Thymus (tissue), 11 donors: Measurements from ENCODE around the gene DLGAP3. TPM values are rescaled to one million over a fixed set of nuclear protein-coding genes. Genes with fewer than 3 reads are reported as not detected.

Experiments
- DNase-seq, 9 donors: peaks; one replicate each; pipeline ENCODE4 v3.0.0-alpha.2; 2013; ENCODE audit warnings: low spot score in 9 of 9, low read depth in 6 of 9, missing footprints in 1 of 9
- H3K27ac ChIP-seq, 2 donors: one replicate each; pipeline ENCODE4 v1.5.1; 2013; ENCODE audit warnings: control low read depth in 1 of 2, low read depth in 1 of 2, low read length in 1 of 2, mild to moderate bottlenecking in 1 of 2, moderate library complexity in 1 of 2
- H3K27me3 ChIP-seq, 2 donors: one replicate each; pipeline ENCODE4 v1.5.1; 2013; ENCODE audit warnings: low read length in 1 of 2; ENCODE audit not compliant: control insufficient read depth in 2 of 2, insufficient read depth in 1 of 2
- H3K36me3 ChIP-seq, 2 donors: one replicate each; pipeline ENCODE4 v1.5.1; 2013; ENCODE audit warnings: low read length in 1 of 2, mild to moderate bottlenecking in 1 of 2, moderate library complexity in 1 of 2; ENCODE audit not compliant: control insufficient read depth in 2 of 2, insufficient read depth in 2 of 2
- H3K4me1 ChIP-seq, 2 donors: one replicate each; pipeline ENCODE4 v1.5.1; 2013; ENCODE audit warnings: low read length in 2 of 2; ENCODE audit not compliant: control insufficient read depth in 2 of 2, insufficient read depth in 2 of 2
- H3K4me3 ChIP-seq, 2 donors: one replicate each; pipeline ENCODE4 v1.5.1; 2013; ENCODE audit warnings: low read length in 2 of 2, control low read depth in 1 of 2, mild to moderate bottlenecking in 1 of 2
- H3K9me3 ChIP-seq, 2 donors: one replicate each; pipeline ENCODE4 v1.5.1; 2013; ENCODE audit warnings: low read length in 1 of 2, mild to moderate bottlenecking in 1 of 2; ENCODE audit not compliant: control insufficient read depth in 2 of 2, insufficient read depth in 1 of 2
- WGBS: extraction: QIAGEN DNeasy Blood & Tissue Kit; methylation state at CpG from one replicate; pipeline ENCODE4 v1.1.7; 2013; 5-methylcytosine and 5-hydroxymethylcytosine counted together
- polyA plus RNA-seq: library from polyadenylated mRNA; stranded (reverse); fragments of 200-250 nt; gene quantifications from one replicate; pipeline ENCODE4 v1.2.3, GENCODE V29; 2013
- total RNA-seq: library from RNA; stranded (reverse); fragments of 120-200 nt; gene quantifications from one replicate; pipeline ENCODE4 v1.2.4, GENCODE V29; 2013
- donor health status: healthy.

Gene DLGAP3
- total and polyA plus RNA-seq, 2 donors, result 0.23 to 0.24 TPM

DNA sequence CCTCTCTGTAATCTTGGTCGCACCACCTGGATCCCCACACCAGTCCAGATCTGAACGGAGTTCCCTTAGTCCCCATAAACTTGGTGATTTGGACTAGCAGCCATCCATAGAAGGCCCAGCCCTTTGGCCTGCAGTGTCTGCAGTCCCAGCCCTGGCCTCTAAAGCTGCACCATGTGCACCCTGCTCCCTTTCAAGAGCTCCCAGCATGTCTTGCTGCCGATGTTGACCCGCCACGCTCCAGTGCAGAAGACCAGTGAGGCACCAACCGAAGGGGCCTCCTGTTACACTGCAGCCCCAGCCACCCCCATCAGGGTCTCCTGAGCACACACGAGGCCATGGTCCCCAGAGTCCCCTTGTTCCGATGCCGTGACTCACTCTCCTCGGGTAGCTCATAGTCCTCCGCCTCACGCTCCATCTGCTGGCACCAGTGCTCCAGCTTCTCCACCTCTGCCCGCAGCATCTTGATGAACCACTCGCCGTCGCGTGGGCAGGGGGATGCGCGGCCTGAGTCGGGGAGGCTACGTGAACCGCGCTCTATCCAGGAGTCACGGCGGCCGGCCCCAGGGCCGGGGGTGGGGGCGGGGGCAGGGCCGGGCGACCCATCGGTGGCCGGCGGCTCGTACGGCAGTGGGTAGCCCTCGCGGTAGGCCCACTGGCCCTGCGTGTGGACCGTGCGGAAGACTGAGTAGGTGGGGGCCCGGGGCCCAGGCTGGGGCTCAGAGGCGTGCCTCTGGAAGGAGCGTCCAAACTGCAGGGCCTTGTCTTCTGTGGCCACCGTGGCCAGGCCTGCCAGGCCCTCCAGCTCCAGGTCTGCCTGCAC is 61.0 kb downstream of the DLGAP3 start:
- no peak overlapping the region for H3K4me3 ChIP-seq
- H3K27me3 ChIP-seq, result peaks cover 8 to 42% of the 10 kb centered on the region in 2 donors
- H3K36me3 ChIP-seq, result no peaks in the 10 kb centered on the region
- DNase-seq, result no peak
- H3K27ac ChIP-seq, result no peak overlapping the region
- H3K9me3 ChIP-seq, result no peaks in the 10 kb centered on the region
- peaks cover 61 to 67% of the 10 kb centered on the region in 2 donors for H3K4me1 ChIP-seq
- 97% methylated on average over 44 of the region's 44 CpGs for WGBS

DNA sequence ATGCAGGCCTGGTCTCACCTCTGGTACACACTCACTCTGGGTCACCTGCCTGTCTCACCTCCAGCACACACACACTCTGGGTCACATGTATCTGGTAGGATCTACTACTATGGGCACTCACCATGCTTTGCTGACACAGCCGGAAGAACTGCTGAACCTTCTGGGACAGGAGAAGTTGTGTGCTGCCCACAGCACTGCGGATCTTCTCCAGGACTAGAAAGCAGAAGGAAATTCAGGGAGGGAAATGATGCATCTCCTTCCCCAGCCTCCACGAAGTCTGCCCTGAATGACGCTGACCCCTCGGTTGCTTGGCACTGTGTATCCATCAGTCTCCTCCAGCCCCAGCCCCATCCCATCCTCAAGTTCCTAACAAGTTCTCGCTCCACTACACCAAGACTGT is 62.0 kb downstream of the DLGAP3 start:
- H3K27ac ChIP-seq, result no peak overlapping the region
- WGBS, result 55% methylated on average over 6 of the region's 6 CpGs
- H3K4me1 ChIP-seq, result peaks cover 62 to 67% of the 10 kb centered on the region in 2 donors
- no peaks in the 10 kb centered on the region for H3K36me3 ChIP-seq
- H3K9me3 ChIP-seq, result no peaks in the 10 kb centered on the region
- H3K27me3 ChIP-seq, result peaks cover 10 to 45% of the 10 kb centered on the region in 2 donors
- DNase-seq, result no peak
- H3K4me3 ChIP-seq, result no peak overlapping the region

GRCh38 chr1:34866762-34867109 is 62.7 kb downstream of the DLGAP3 start:
- Histone ChIP-seq H3K27me3 (peaks cover 10 to 45% of the 10 kb centered on the region in 2 donors), H3K4me3 (peak overlapping the region; percentile 64 to 69), H3K4me1 (peaks cover 55 to 60% of the 10 kb centered on the region in 2 donors), H3K9me3 (no peaks in the 10 kb centered on the region), H3K27ac (peak overlapping the region in 1 of 2 donors; percentile 56), H3K36me3 (no peaks in the 10 kb centered on the region)
- no peak for DNase-seq
- WGBS, result 37% methylated on average over 9 of the region's 9 CpGs

- H3K9me3 ChIP-seq, result no peaks in the 10 kb centered on the region
- H3K36me3 ChIP-seq, result no peaks in the 10 kb centered on the region
- DNase-seq, result peak; percentile 70 to 93 (median 85)
- peaks cover 10 to 45% of the 10 kb centered on the region in 2 donors for H3K27me3 ChIP-seq
- WGBS, result 2% methylated on average over 81 of the region's 81 CpGs
- peak overlapping the region; percentile 64 to 69 for H3K4me3 ChIP-seq
- H3K27ac ChIP-seq, result peak overlapping the region in 1 of 2 donors; percentile 81
- H3K4me1 ChIP-seq, result peaks cover 50 to 55% of the 10 kb centered on the region in 2 donors
Observed at GRCh38 chr1:34865981-34866761, 63.3 kb downstream of the DLGAP3 start.

DNA sequence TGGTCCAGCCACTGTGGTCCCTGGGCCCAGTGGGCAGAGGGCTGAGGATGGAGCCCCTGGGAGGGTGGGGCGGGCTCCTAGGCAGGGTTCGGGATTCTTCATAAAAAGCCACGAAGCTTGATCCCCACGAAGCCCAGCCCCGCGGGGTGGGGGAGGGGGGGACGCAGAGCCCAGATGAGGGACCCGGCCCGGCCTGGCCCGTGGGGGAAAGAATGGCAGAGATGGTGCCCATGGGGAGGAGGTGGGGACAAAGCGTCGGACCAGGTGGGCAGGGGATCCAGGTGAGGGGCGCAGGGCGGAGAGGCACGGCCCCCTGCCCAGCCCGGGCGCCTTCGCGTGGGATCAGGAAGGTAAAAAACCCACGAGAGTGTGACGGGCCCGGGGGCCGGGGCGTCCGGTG is 63.9 kb downstream of the DLGAP3 start:
- H3K9me3 ChIP-seq, result no peaks in the 10 kb centered on the region
- 20% methylated on average over 25 of the region's 25 CpGs for WGBS
- no peak for DNase-seq

GRCh38 chr1:34864759-34865158 is 64.7 kb downstream of the DLGAP3 start:
- H3K36me3 ChIP-seq, result no peaks in the 10 kb centered on the region
- no peak overlapping the region for H3K27ac ChIP-seq
- WGBS, result 96% methylated on average over 8 of the region's 8 CpGs
- no peak for DNase-seq
- peaks cover 10 to 45% of the 10 kb centered on the region in 2 donors for H3K27me3 ChIP-seq
- no peaks in the 10 kb centered on the region for H3K9me3 ChIP-seq
- no peak overlapping the region for H3K4me3 ChIP-seq
- H3K4me1 ChIP-seq, result peaks cover 44 to 45% of the 10 kb centered on the region in 2 donors

More for the DNA sequence above, 63.9 kb downstream of the DLGAP3 start:
- H3K4me1 ChIP-seq, result peaks cover 47 to 49% of the 10 kb centered on the region in 2 donors
- H3K27me3 ChIP-seq, result peaks cover 10 to 45% of the 10 kb centered on the region in 2 donors
- H3K27ac ChIP-seq, result peak overlapping the region in 1 of 2 donors; percentile 81
- no peaks in the 10 kb centered on the region for H3K36me3 ChIP-seq
- H3K4me3 ChIP-seq, result peak overlapping the region in 1 of 2 donors; percentile 69

DNA sequence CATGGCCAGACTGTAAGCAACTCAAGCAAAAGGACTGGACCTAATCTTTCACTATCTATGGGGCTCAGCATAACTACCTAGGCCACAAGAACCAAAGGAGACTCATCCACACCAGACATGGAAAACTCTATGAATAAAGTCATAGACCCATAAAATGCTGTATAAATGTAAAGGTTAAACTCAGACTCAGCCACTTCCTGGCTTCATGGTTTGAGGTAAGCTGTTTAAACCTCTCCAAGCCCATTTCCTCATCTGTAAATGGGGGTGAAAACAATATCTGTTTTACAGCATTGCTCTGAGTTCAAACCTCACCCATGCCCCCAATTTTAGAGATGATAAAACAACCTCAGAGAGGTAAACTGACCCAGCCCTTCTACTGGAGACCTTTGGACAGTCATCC is 65.9 kb downstream of the DLGAP3 start:
- Histone ChIP-seq H3K36me3 (no peaks in the 10 kb centered on the region), H3K27me3 (peaks cover 10 to 45% of the 10 kb centered on the region in 2 donors), H3K4me3 (no peak overlapping the region), H3K9me3 (no peaks in the 10 kb centered on the region), H3K27ac (peak overlapping the region in 1 of 2 donors; percentile 55), H3K4me1 (peaks cover 38 to 42% of the 10 kb centered on the region in 2 donors)
- DNase-seq, result peak in 1 of 9 donors; percentile 63

- peak; percentile 65 to 90 (median 75) for DNase-seq
- peaks cover 12 to 16% of the 10 kb centered on the region in 2 donors for H3K36me3 ChIP-seq
- H3K4me3 ChIP-seq, result peak within 1 kb of the TSS; percentile 66 to 90
- H3K4me1 ChIP-seq, result peaks cover 22 to 23% of the 10 kb centered on the region in 2 donors
- H3K9me3 ChIP-seq, result no peaks in the 10 kb centered on the region
- WGBS, result 2% methylated on average over 47 of the region's 47 CpGs
- H3K27me3 ChIP-seq, result peaks cover 2 to 9% of the 10 kb centered on the region in 2 donors
- H3K27ac ChIP-seq, result peak within 1 kb of the TSS; percentile 58 to 82
Observed at GRCh38 chr1:34859446-34860200, 69.8 kb downstream of the DLGAP3 start, which contains the start of gene SMIM12. Gene SMIM12, minus strand, starts transcription at chr1:34859749. Its CDS starts 3,772 bp downstream, at chr1:34855977.
